GM18907 (cell line): ENCODE results near the gene EPSTI1.
"Not testable (repeated sequence)": the region's sequence is repeated elsewhere in the genome, so short reads cannot be mapped to it uniquely, and the experiment has no call there.

Source experiments
- ATAC-seq: cut with Tn5 transposase; IDR thresholded peaks from one replicate; pipeline ENCODE4 v1.9.1; 2021; ENCODE audit warnings: mild to moderate bottlenecking, moderate library complexity; ENCODE audit not compliant: unreplicated experiment

EPSTI1 gene

GRCh38 chr13:42894765-42895243 is 97.2 kb downstream of the EPSTI1 start:
- no peak for ATAC-seq

- no peak for ATAC-seq
Measured at GRCh38 chr13:42893214-42893671, 98.8 kb downstream of the EPSTI1 start.

- ATAC-seq: no peak
Measured at GRCh38 chr13:42892760-42893159, 99.3 kb downstream of the EPSTI1 start.

- ATAC-seq: no peak
Measured at GRCh38 chr13:42891591-42891990, 100.5 kb downstream of the EPSTI1 start.

GRCh38 chr13:42885325-42885724 is 106.7 kb downstream of the EPSTI1 start:
- ATAC-seq: no peak

GRCh38 chr13:42883771-42884467 is 108.1 kb downstream of the EPSTI1 start:
- no peak for ATAC-seq

GRCh38 chr13:42883142-42883541 is 108.9 kb downstream of the EPSTI1 start:
- ATAC-seq: no peak

GRCh38 chr13:42880056-42880605 is 111.9 kb downstream of the EPSTI1 start:
- no peak for ATAC-seq

GRCh38 chr13:42878721-42879120 is 113.3 kb downstream of the EPSTI1 start:
- ATAC-seq: no peak

GRCh38 chr13:42876887-42877545 is 115.0 kb downstream of the EPSTI1 start:
- ATAC-seq: no peak

GRCh38 chr13:42876270-42876714 is 115.7 kb downstream of the EPSTI1 start:
- peak; percentile 98 for ATAC-seq

- peak; percentile 31 for ATAC-seq
Measured at GRCh38 chr13:42875475-42876269, 116.4 kb downstream of the EPSTI1 start.

GRCh38 chr13:42874221-42874620 is 117.8 kb downstream of the EPSTI1 start:
- ATAC-seq: no peak

- no peak for ATAC-seq
Measured at GRCh38 chr13:42873081-42873480, 119.0 kb downstream of the EPSTI1 start.

- no peak for ATAC-seq
Measured at GRCh38 chr13:42867232-42867631, 124.8 kb downstream of the EPSTI1 start.

- no peak for ATAC-seq
Measured at GRCh38 chr13:42865768-42866102, 126.3 kb downstream of the EPSTI1 start.

GRCh38 chr13:42864952-42865767 is 126.9 kb downstream of the EPSTI1 start:
- no peak for ATAC-seq

GRCh38 chr13:42862370-42862769 is 129.7 kb downstream of the EPSTI1 start:
- ATAC-seq: not testable (repeated sequence)

GRCh38 chr13:42860485-42860884 is 131.6 kb downstream of the EPSTI1 start:
- no peak for ATAC-seq

- no peak for ATAC-seq
Measured at GRCh38 chr13:42859760-42860159, 132.3 kb downstream of the EPSTI1 start.
